ENCODE data around the gene KLHL1. TPM values are rescaled to one million over a fixed set of nuclear protein-coding genes. Genes with fewer than 3 reads are reported as not detected.

KLHL1 gene
- total RNA-seq, 1 experiment from 2014 or later = not detected

DNA sequence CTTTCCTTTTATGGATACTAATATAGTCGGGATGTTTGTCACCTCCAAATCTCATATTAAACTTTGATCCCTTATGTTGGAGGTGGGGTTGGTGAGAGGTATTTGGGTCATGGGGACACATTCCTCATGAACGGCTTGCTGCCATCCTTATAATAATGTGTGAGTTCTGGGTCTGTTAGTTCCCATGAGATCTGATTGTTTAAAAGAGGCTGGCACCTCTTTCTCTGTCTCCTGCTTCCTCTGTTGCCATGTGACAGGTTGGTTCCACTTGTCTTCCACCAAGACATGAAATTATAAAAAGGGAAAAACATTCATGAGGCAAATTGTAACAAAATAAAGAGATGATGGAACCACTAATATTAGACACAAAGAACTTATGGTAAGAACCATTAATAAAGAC, 108.4 kb downstream of the KLHL1 start:
- H3K9me3 Mint-ChIP-seq (ENCODE audit: low read depth, unreplicated experiment) = no peaks in the 10 kb centered on the region
- no peak for DNase-seq
- no TSS peak for BruUV-seq (replicated peaks)
- H3K36me3 Mint-ChIP-seq (ENCODE audit: insufficient read depth, unreplicated experiment) = no peaks in the 10 kb centered on the region
- H3K27ac Mint-ChIP-seq (ENCODE audit: unreplicated experiment) = no peak overlapping the region
- no peaks in the 10 kb centered on the region for H3K27me3 Mint-ChIP-seq (ENCODE audit: unreplicated experiment)
- CTCF ChIA-PET = no interaction called here
- TF ChIP-seq, protein P1, sequence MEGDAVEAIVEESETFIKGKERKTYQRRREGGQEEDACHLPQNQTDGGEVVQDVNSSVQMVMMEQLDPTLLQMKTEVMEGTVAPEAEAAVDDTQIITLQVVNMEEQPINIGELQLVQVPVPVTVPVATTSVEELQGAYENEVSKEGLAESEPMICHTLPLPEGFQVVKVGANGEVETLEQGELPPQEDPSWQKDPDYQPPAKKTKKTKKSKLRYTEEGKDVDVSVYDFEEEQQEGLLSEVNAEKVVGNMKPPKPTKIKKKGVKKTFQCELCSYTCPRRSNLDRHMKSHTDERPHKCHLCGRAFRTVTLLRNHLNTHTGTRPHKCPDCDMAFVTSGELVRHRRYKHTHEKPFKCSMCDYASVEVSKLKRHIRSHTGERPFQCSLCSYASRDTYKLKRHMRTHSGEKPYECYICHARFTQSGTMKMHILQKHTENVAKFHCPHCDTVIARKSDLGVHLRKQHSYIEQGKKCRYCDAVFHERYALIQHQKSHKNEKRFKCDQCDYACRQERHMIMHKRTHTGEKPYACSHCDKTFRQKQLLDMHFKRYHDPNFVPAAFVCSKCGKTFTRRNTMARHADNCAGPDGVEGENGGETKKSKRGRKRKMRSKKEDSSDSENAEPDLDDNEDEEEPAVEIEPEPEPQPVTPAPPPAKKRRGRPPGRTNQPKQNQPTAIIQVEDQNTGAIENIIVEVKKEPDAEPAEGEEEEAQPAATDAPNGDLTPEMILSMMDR (IDR thresholded peaks at IDR 0.05; ENCODE audit: unreplicated experiment) = no peak
- no peaks in the 10 kb centered on the region for H3K4me1 Mint-ChIP-seq (ENCODE audit: low read depth, unreplicated experiment)
- intact Hi-C loops (cut with micrococcal nuclease; ENCODE audit: unreplicated experiment) = no loop called here
- H3K4me3 Mint-ChIP-seq (ENCODE audit: low read depth, unreplicated experiment) = no peak overlapping the region

DNA sequence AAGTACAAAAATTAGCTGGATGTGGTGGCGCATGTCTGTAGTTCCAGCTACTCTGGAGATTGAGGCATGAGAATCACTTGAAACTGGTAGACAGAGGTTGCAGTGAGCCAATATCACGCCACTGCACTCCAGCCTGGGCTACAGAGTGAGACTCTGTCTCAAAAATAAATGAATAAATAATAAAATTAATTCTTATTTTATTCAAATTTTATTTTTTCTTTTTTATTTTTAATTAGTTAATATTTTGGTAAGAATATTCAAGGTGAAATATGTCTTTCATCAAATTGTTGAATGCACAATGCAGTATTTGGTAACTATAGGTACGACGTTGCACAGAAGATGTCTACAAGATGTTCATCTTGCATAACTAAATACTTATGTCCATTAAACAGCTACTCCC, 111.2 kb downstream of the KLHL1 start:
- H3K4me1 Mint-ChIP-seq (ENCODE audit: low read depth, unreplicated experiment) = no peaks in the 10 kb centered on the region
- no TSS peak for BruUV-seq (replicated peaks)
- no peak overlapping the region for H3K4me3 Mint-ChIP-seq (ENCODE audit: low read depth, unreplicated experiment)
- no peak for DNase-seq
- CTCF ChIA-PET = no interaction called here
- no peak overlapping the region for H3K27ac Mint-ChIP-seq (ENCODE audit: unreplicated experiment)
- H3K36me3 Mint-ChIP-seq (ENCODE audit: insufficient read depth, unreplicated experiment) = no peaks in the 10 kb centered on the region
- TF ChIP-seq, protein P1 (IDR thresholded peaks at IDR 0.05; ENCODE audit: unreplicated experiment) = no peak
- intact Hi-C loops (cut with micrococcal nuclease; ENCODE audit: unreplicated experiment) = no loop called here
- no peaks in the 10 kb centered on the region for H3K27me3 Mint-ChIP-seq (ENCODE audit: unreplicated experiment)
- H3K9me3 Mint-ChIP-seq (ENCODE audit: low read depth, unreplicated experiment) = no peaks in the 10 kb centered on the region

DNA sequence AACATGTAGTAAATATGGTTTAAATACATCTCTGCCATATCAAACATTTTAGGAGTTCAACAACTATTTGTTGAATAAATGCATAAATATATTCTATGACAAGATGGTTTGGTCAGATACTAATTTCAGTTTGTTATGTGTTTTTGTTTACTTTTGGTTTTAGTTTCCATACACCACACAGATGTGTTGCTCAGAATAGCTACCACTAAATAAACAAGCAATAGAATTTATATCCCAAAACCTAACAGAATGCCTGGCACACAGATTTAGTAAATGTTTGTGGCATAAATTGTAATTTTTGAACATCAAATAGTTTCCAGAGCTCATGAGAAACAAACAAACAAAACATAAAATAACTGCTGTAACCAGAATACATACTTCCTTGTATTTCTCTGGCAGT, 127.5 kb downstream of the KLHL1 start:
- DNase-seq = no peak
- no peaks in the 10 kb centered on the region for H3K27me3 Mint-ChIP-seq (ENCODE audit: unreplicated experiment)
- no peaks in the 10 kb centered on the region for H3K36me3 Mint-ChIP-seq (ENCODE audit: insufficient read depth, unreplicated experiment)
- H3K27ac Mint-ChIP-seq (ENCODE audit: unreplicated experiment) = no peak overlapping the region
- intact Hi-C loops (cut with micrococcal nuclease; ENCODE audit: unreplicated experiment) = no loop called here
- no peaks in the 10 kb centered on the region for H3K4me1 Mint-ChIP-seq (ENCODE audit: low read depth, unreplicated experiment)
- H3K4me3 Mint-ChIP-seq (ENCODE audit: low read depth, unreplicated experiment) = no peak overlapping the region
- BruUV-seq (replicated peaks) = no TSS peak
- CTCF ChIA-PET = no interaction called here
- H3K9me3 Mint-ChIP-seq (ENCODE audit: low read depth, unreplicated experiment) = no peaks in the 10 kb centered on the region
- TF ChIP-seq, protein P1 (IDR thresholded peaks at IDR 0.05; ENCODE audit: unreplicated experiment) = no peak

DNA sequence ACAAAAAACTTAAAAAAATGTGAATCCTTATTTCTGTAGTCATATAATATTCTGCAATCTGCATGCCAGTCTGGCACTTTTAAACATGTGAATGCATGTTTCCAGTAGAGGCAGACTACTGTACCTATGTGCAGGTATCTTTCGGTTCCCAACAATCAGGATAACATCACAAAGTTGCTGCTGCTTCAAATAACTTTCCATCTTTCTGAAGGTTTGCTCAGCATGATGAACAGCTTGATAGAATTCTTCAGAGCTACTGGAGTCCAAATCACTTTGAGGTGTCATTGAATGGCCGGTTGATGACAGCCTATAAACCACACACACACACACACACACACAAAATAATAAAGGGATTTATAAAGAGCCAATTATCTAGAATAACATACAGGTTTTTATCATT, 132.8 kb downstream of the KLHL1 start:
- BruUV-seq (replicated peaks) = no TSS peak
- CTCF ChIA-PET = no interaction called here
- Mint-ChIP-seq H3K27ac (ENCODE audit: unreplicated experiment) (no peak overlapping the region), H3K4me1 (ENCODE audit: low read depth, unreplicated experiment) (no peaks in the 10 kb centered on the region), H3K36me3 (ENCODE audit: insufficient read depth, unreplicated experiment) (no peaks in the 10 kb centered on the region), H3K4me3 (ENCODE audit: low read depth, unreplicated experiment) (no peak overlapping the region), H3K9me3 (ENCODE audit: low read depth, unreplicated experiment) (no peaks in the 10 kb centered on the region), H3K27me3 (ENCODE audit: unreplicated experiment) (no peaks in the 10 kb centered on the region)
- TF ChIP-seq, protein P1 (IDR thresholded peaks at IDR 0.05; ENCODE audit: unreplicated experiment) = no peak
- intact Hi-C loops (cut with micrococcal nuclease; ENCODE audit: unreplicated experiment) = no loop called here
- no peak for DNase-seq

DNA sequence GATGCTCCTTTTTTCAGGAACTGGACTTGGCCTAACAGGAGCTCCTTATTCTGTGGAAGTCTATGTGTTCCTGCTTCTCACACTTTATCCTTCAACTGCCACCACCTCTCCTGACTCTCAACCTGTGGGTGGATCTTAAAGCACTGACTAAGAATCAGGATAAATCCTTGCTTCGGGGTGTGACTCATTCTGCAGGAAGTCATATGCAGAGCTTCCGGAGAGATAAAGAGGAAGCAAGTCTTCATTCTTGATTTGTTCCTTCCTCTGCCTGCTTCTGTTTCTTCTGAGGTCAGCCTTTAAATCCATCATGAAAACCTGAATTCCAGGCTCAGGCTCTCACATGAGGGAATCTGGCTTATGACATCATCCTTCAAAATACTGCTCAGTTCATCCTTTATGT, 137.7 kb downstream of the KLHL1 start:
- no peak overlapping the region for H3K27ac Mint-ChIP-seq (ENCODE audit: unreplicated experiment)
- no peaks in the 10 kb centered on the region for H3K4me1 Mint-ChIP-seq (ENCODE audit: low read depth, unreplicated experiment)
- no peaks in the 10 kb centered on the region for H3K9me3 Mint-ChIP-seq (ENCODE audit: low read depth, unreplicated experiment)
- no peaks in the 10 kb centered on the region for H3K36me3 Mint-ChIP-seq (ENCODE audit: insufficient read depth, unreplicated experiment)
- no peak for DNase-seq
- H3K4me3 Mint-ChIP-seq (ENCODE audit: low read depth, unreplicated experiment) = no peak overlapping the region
- CTCF ChIA-PET = no interaction called here
- TF ChIP-seq, protein P1 (IDR thresholded peaks at IDR 0.05; ENCODE audit: unreplicated experiment) = no peak
- no peaks in the 10 kb centered on the region for H3K27me3 Mint-ChIP-seq (ENCODE audit: unreplicated experiment)
- intact Hi-C loops (cut with micrococcal nuclease; ENCODE audit: unreplicated experiment) = no loop called here
- no TSS peak for BruUV-seq (replicated peaks)
